KMS-11 (cell line): ENCODE data around the gene ZSCAN5C.

Experiments
- H2AFZ ChIP-seq: fragments of 200-600 bp; sonication (generic); 2 replicates; pipeline ENCODE4 v1.6.1; 2016; ENCODE audit warnings: antibody characterized with exemption, mixed run types, low read depth
- H3K27ac ChIP-seq: fragments of 200-600 bp; sonication (generic); 2 replicates; pipeline ENCODE4 v1.6.1; 2016; ENCODE audit warnings: mild to moderate bottlenecking, mixed run types
- H3K27me3 ChIP-seq: fragments of 200-600 bp; sonication (generic); 2 replicates; pipeline ENCODE4 v1.6.1; 2017; ENCODE audit warnings: mild to moderate bottlenecking, low read depth, mixed run types, moderate library complexity; ENCODE audit not compliant: insufficient read depth
- H3K36me3 ChIP-seq: fragments of 200-600 bp; sonication (generic); 2 replicates; pipeline ENCODE4 v1.6.1; 2017; ENCODE audit warnings: mild to moderate bottlenecking, mixed run types; ENCODE audit not compliant: insufficient read depth
- H3K4me1 ChIP-seq: fragments of 200-600 bp; sonication (generic); 2 replicates; pipeline ENCODE4 v1.6.1; 2016; ENCODE audit warnings: mild to moderate bottlenecking, low read depth, mixed run types; ENCODE audit not compliant: poor library complexity, severe bottlenecking
- H3K4me2 ChIP-seq: fragments of 200-600 bp; sonication (generic); 2 replicates; pipeline ENCODE4 v1.7.0; 2016; ENCODE audit warnings: mild to moderate bottlenecking, mixed run types
- H3K4me3 ChIP-seq: fragments of 200-600 bp; sonication (generic); IDR thresholded peaks from 2 replicates; pipeline ENCODE4 v1.6.1; 2017; ENCODE audit warnings: low read depth, low read length, mixed read lengths; ENCODE audit not compliant: insufficient read depth
- H3K79me2 ChIP-seq: fragments of 200-600 bp; sonication (generic); 2 replicates; pipeline ENCODE4 v1.6.1; 2016; ENCODE audit warnings: low read depth, mixed run types; ENCODE audit not compliant: insufficient read depth
- H3K9ac ChIP-seq: fragments of 200-600 bp; sonication (generic); 2 replicates; pipeline ENCODE4 v1.6.1; 2016; ENCODE audit warnings: mild to moderate bottlenecking, mixed run types
- H4K20me1 ChIP-seq: fragments of 200-600 bp; sonication (generic); 2 replicates; pipeline ENCODE4 v1.6.1; 2016; ENCODE audit warnings: mild to moderate bottlenecking, mixed run types; ENCODE audit not compliant: insufficient read depth
- TF ChIP-seq, protein P1 (sequence below): fragments of 200-600 bp; sonication (generic); conservative IDR thresholded peaks from 2 replicates; pipeline ENCODE4 v1.6.1; 2017; ENCODE audit warnings: low read depth, mild to moderate bottlenecking, antibody characterized with exemption, low read length, moderate library complexity, mixed read lengths

ZSCAN5C gene

DNA sequence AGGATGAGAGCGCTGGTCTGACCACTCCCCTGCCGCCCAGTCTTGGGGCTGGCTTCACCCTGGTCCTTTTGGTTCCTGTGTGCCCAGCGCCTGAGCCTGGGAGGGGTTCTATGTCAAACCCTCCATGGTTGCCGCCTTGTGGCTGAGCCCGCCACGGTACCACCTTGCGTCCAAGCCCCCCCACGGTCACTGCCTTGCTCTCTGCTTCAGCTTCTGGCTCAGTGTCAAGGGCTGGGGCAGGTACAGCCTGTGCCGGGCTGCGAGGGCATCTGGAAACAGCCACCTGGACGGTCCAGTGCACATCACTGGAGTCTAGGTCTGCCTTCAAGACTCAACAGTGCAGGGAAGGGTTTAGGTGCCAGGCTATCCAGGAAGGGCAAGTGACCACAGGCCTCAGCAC, 40.5 kb upstream of the ZSCAN5C start:
- Histone ChIP-seq H3K27ac (no peak overlapping the region), H3K4me1 (no peaks in the 10 kb centered on the region), H2AFZ (no peak overlapping the region), H3K4me3 (no peak overlapping the region), H3K27me3 (no peaks in the 10 kb centered on the region), H3K79me2 (no peaks in the 10 kb centered on the region), H3K36me3 (no peaks in the 10 kb centered on the region), H3K4me2 (no peak overlapping the region), H3K9ac (no peak overlapping the region), H4K20me1 (no peaks in the 10 kb centered on the region)
- TF ChIP-seq, protein P1, sequence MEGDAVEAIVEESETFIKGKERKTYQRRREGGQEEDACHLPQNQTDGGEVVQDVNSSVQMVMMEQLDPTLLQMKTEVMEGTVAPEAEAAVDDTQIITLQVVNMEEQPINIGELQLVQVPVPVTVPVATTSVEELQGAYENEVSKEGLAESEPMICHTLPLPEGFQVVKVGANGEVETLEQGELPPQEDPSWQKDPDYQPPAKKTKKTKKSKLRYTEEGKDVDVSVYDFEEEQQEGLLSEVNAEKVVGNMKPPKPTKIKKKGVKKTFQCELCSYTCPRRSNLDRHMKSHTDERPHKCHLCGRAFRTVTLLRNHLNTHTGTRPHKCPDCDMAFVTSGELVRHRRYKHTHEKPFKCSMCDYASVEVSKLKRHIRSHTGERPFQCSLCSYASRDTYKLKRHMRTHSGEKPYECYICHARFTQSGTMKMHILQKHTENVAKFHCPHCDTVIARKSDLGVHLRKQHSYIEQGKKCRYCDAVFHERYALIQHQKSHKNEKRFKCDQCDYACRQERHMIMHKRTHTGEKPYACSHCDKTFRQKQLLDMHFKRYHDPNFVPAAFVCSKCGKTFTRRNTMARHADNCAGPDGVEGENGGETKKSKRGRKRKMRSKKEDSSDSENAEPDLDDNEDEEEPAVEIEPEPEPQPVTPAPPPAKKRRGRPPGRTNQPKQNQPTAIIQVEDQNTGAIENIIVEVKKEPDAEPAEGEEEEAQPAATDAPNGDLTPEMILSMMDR, result no peak

DNA sequence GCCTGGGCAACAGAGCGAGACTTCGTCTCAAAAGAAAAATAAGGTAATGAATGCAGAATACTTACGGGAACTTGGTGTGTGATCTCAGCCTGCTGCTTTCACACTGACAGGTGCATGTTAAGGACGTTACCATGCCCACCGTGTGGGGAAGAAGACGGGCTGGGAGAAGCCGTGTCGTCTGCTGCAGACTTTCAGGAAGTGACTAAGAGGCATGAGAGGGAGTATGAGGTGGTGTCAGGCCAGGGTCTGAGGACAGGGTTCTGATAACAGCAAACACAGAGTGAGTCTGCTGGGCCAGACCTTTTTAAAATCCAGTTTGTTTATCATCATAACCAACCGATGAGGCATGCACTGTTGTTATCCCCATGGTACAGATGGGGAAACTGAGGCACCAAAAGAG, 39.8 kb upstream of the ZSCAN5C start:
- Histone ChIP-seq H3K79me2 (no peaks in the 10 kb centered on the region), H3K4me2 (no peak overlapping the region), H2AFZ (no peak overlapping the region), H3K27me3 (no peaks in the 10 kb centered on the region), H4K20me1 (no peaks in the 10 kb centered on the region), H3K4me3 (no peak overlapping the region), H3K27ac (no peak overlapping the region), H3K9ac (no peak overlapping the region), H3K36me3 (no peaks in the 10 kb centered on the region), H3K4me1 (no peaks in the 10 kb centered on the region)
- TF ChIP-seq, protein P1, result no peak

DNA sequence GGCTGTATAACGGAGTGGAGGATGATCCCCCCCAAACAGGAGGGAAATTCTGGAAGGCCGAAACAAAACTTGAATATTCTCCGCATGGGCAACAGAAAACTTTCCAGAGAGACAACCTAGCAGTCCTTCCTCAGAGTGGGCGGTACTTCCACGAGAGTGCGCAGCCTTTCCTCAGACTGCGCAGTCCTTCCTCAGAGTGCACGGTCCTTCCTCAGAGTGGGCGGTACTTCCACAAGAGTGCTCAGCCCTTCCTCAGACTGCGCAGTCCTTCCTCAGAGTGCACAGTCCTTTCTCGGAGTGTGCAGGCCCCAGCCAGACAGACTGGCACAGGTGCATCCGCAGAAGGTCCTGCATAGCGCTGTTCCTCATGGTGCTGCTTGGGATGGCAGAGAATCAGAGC, 39.0 kb upstream of the ZSCAN5C start:
- no peak overlapping the region for H3K27ac ChIP-seq
- no peak overlapping the region for H3K4me2 ChIP-seq

DNA sequence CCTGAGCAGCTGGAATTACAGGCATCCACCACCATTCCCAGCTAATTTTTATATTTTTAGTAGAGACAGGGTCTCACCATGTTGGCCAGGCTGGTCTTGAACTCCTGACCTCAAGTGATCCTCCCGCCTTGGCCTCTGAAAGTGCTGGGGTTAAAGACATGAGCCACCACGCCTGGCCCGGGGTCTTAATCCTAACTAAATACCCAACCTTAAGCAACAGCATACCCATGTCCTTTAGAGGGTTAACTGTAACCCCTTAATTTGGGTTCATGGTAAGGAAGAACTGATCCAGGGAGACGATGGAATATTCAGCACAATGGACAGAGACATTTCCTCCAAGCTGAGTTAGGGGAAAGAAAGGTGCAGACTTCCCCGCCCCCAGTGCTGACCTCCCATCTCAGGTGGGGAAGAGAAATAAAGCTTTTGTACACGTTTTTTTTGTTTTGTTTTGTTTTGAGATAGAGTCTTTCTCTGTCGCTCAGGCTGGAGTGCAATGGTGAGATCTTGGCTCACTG, 35.0 kb upstream of the ZSCAN5C start:
- Histone ChIP-seq H3K36me3 (no peaks in the 10 kb centered on the region), H3K9ac (no peak overlapping the region), H3K4me1 (no peaks in the 10 kb centered on the region), H3K4me3 (no peak overlapping the region), H3K27ac (no peak overlapping the region), H3K79me2 (no peaks in the 10 kb centered on the region), H3K4me2 (no peak overlapping the region), H3K27me3 (no peaks in the 10 kb centered on the region), H2AFZ (no peak overlapping the region), H4K20me1 (no peaks in the 10 kb centered on the region)
- TF ChIP-seq, protein P1, result no peak

More for the DNA sequence above, 39.0 kb upstream of the ZSCAN5C start:
- Histone ChIP-seq H3K4me3 (no peak overlapping the region), H3K9ac (no peak overlapping the region), H3K4me1 (no peaks in the 10 kb centered on the region), H3K27me3 (no peaks in the 10 kb centered on the region), H3K36me3 (no peaks in the 10 kb centered on the region), H4K20me1 (no peaks in the 10 kb centered on the region), H3K79me2 (no peaks in the 10 kb centered on the region), H2AFZ (no peak overlapping the region)
- TF ChIP-seq, protein P1, result no peak
